ENCODE measurements around the gene KIF16B.

Gene KIF16B

GRCh38 chr20:16434062-16434664, 139.1 kb downstream of the KIF16B start:
- Histone ChIP-seq H3K27me3 (replicated peaks) (no peaks in the 10 kb centered on the region), H3K27ac (no peak overlapping the region), H3K4me3 (ENCODE audit: low read depth, low read length) (no peak overlapping the region), H3K36me3 (replicated peaks) (no peaks in the 10 kb centered on the region)
- TF ChIP-seq CTCF (IDR thresholded peaks at IDR 0.05; ENCODE audit: low read depth, low read length, missing control alignments) = peak; percentile 83
- in situ Hi-C loops (cut with HindIII; ENCODE audit: low pct_ligation_motif_present, low sequenced_read_pairs) = no loop called here
- DNase-seq = peak; percentile 46

DNA sequence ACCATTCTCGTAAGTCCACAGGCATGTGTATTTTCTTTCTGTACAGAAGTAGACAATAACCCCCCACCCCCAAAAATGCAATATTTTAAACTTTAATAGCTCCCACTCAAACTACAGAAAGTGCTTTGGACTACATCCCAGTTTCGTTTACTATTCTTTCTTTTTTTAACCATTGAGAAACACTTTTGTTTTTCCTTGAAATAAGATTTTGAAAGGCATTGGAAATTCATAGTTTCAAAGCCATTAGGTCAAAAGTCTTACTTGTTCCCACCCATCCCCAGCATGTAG, 140.0 kb downstream of the KIF16B start:
- no peak for DNase-seq
- Histone ChIP-seq H3K27ac (no peak overlapping the region), H3K4me3 (ENCODE audit: low read depth, low read length) (no peak overlapping the region), H3K36me3 (replicated peaks) (no peaks in the 10 kb centered on the region), H3K27me3 (replicated peaks) (no peaks in the 10 kb centered on the region)
- in situ Hi-C loops (cut with HindIII; ENCODE audit: low pct_ligation_motif_present, low sequenced_read_pairs) = no loop called here
- TF ChIP-seq CTCF (IDR thresholded peaks at IDR 0.05; ENCODE audit: low read depth, low read length, missing control alignments) = no peak

- H3K27ac ChIP-seq = no peak overlapping the region
- no peaks in the 10 kb centered on the region for H3K36me3 ChIP-seq (replicated peaks)
- no peaks in the 10 kb centered on the region for H3K27me3 ChIP-seq (replicated peaks)
- no peak for DNase-seq
- in situ Hi-C loops (cut with HindIII; ENCODE audit: low pct_ligation_motif_present, low sequenced_read_pairs) = no loop called here
- H3K4me3 ChIP-seq (ENCODE audit: low read depth, low read length) = no peak overlapping the region
- TF ChIP-seq CTCF (IDR thresholded peaks at IDR 0.05; ENCODE audit: low read depth, low read length, missing control alignments) = no peak
Observed at GRCh38 chr20:16432466-16433292, 140.6 kb downstream of the KIF16B start.

DNA sequence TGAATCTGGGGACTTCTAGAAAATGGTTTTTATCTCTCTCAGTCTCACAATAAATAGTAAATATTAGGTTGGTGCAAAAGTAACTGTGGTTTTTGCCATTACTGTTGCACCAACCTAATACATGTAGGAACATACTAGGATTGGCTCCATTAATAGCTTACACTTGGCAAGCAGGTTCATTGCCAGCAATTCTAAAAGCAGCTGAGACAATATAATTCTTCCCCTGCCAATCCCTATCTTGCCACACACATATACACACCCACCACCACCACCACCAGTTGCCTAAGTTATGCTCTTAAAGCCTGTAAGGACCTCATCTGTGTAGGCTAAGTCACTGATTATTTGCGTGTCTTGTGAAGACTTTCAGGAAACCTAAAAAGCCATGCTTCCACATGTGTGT, 145.1 kb downstream of the KIF16B start:
- in situ Hi-C loops (cut with HindIII; ENCODE audit: low pct_ligation_motif_present, low sequenced_read_pairs) = no loop called here
- no peak overlapping the region for H3K27ac ChIP-seq
- no peaks in the 10 kb centered on the region for H3K36me3 ChIP-seq (replicated peaks)
- DNase-seq = no peak
- no peaks in the 10 kb centered on the region for H3K27me3 ChIP-seq (replicated peaks)
- H3K4me3 ChIP-seq (ENCODE audit: low read depth, low read length) = no peak overlapping the region
- TF ChIP-seq CTCF (IDR thresholded peaks at IDR 0.05; ENCODE audit: low read depth, low read length, missing control alignments) = no peak

DNA sequence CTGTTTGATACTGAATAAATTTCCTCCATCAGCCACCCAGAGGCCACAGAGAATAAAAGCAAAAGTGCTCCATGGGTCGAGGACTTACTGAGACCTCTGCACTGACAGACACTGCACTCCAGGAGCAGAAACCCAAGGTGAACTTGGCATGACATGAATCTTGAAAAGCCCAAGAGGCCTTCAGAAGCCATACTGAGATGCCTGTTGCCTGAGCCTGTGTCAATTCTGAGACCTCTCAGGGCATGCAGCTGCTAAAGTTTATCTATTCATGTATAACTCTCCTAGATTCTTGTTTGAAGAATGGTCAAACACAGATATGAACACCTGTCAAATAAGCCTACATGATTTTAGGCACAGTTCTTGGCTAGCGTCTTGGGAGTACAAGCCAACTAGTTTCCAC, 145.7 kb downstream of the KIF16B start:
- in situ Hi-C loops (cut with HindIII; ENCODE audit: low pct_ligation_motif_present, low sequenced_read_pairs) = no loop called here
- no peaks in the 10 kb centered on the region for H3K27me3 ChIP-seq (replicated peaks)
- no peak overlapping the region for H3K4me3 ChIP-seq (ENCODE audit: low read depth, low read length)
- H3K36me3 ChIP-seq (replicated peaks) = no peaks in the 10 kb centered on the region
- TF ChIP-seq CTCF (IDR thresholded peaks at IDR 0.05; ENCODE audit: low read depth, low read length, missing control alignments) = no peak
- no peak for DNase-seq
- H3K27ac ChIP-seq = no peak overlapping the region
